ENCODE results near the gene RHOC. TPM values are rescaled to one million over a fixed set of nuclear protein-coding genes. Genes with fewer than 3 reads are reported as not detected.
A peak's percentile ranks its signal among the peaks of the same experiment; 100 is the strongest.

Gene RHOC
- 100 to 1,000 TPM; 222 to 374 (median 324) TPM for total RNA-seq

DNA sequence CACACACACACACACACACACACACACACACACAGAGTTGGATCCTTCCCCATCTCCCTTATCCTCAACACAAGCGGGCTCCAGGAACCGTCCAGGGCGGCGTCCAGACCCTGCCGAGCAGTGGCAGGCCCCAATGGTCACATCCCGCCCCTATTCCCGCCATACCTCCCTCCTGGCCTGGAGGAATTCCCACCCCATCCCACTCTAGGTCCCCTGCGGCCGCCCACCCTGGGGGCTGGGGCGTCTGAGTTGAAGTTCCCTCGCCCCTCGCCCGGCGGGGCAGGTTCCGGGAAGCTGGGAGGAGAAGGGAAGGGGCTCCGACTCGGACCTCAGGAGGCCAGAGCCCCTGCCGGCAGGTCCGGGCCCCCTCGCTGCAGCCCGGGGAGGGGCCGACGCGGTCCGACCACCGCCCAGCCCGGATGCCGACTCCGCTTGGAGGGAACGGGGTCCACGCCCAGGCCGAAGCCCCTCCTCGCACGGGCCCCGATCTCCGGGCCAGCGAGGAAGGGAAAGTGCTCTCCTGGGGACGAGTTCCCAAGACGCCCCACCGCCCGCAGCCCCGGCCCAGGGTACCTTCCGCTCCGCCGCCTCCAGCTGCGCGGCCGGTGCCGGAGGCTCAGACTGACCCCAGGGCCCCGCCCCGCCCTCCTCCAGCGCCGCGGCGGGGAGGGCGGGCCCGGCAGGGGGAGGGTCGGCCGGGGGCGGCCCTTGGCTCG lies at the start of gene RHOC:
RHOC (minus strand) TSS at position 623 of the 716 bp plus-strand sequence. CDS start 3,328 bp downstream, outside the sequence.
- H3K27ac ChIP-seq (replicated peaks in 1 of 4): peak within 1 kb of the TSS; percentile 97 to 100 (median 98)
- peak within 1 kb of the TSS; percentile 86 to 100 (median 94) for H3K4me3 ChIP-seq
- H3K27me3 ChIP-seq: no peaks in the 10 kb centered on the region
- DNase-seq (ENCODE audit: extremely low spot score): no peak
- H3K4me1 ChIP-seq: peaks cover 47 to 54% (median 51%) of the 10 kb centered on the region in 4 donors
- WGBS: 2% methylated on average over 5 of the region's 61 CpGs
- peaks cover 0 to 30% (median 18%) of the 10 kb centered on the region in 4 donors for H3K36me3 ChIP-seq
- TF ChIP-seq POLR2AphosphoS5 (IDR thresholded peaks at IDR 0.05) (peak; percentile 88 to 95), POLR2A (IDR thresholded peaks at IDR 0.05; ENCODE audit: low read depth) (peak; percentile 78), CTCF (IDR thresholded peaks at IDR 0.05) (no peak), EP300 (IDR thresholded peaks at IDR 0.05) (no peak)
- no peaks in the 10 kb centered on the region for H3K9me3 ChIP-seq
- intact Hi-C loops (cut with DNase I): loop anchor here (2.0 to 10.0 kb wide), 4 partner anchors 34 to 314 kb away; partner anchors contain the start of genes CAPZA1, MOV10 and ST7L

DNA sequence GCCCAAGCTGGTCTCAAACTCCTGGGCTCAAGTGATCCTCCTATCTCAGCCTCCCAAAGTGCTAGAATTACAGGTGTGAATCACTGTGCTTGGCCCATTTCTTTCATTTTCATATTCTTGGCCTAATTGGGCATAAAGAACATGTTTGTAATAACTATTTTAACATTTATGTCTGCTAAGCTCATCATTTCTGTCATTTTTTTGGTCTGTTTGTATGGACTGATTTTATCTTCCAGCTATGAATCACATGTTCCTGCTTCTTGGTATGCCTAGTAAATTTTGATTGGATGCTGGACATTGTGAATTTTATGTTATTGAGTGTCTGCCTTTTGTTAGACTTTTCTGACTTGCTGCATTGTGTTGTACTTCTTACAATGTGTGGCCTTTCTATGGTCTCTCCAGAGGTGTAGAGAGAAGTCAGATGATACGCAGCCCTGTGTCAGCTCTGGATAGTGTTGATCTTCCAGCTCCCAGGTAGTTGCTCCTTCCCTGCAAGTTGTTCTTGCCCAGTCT lies 47.2 kb upstream of the RHOC start:
- TF ChIP-seq CTCF (IDR thresholded peaks at IDR 0.05): no peak
- no peak for TF ChIP-seq EP300 (IDR thresholded peaks at IDR 0.05)
- TF ChIP-seq POLR2A (IDR thresholded peaks at IDR 0.05; ENCODE audit: low read depth): no peak
- no peak for TF ChIP-seq POLR2AphosphoS5 (IDR thresholded peaks at IDR 0.05)
- H3K4me1 ChIP-seq: no peaks in the 10 kb centered on the region
- H3K27ac ChIP-seq (replicated peaks in 1 of 4): no peak overlapping the region
- H3K27me3 ChIP-seq: peaks cover 0 to 34% (median 0%) of the 10 kb centered on the region in 4 donors
- H3K4me3 ChIP-seq: no peak overlapping the region
- WGBS: 100% methylated on average over 1 of the region's 1 CpG
- DNase-seq (ENCODE audit: extremely low spot score): no peak
- H3K36me3 ChIP-seq: no peaks in the 10 kb centered on the region
- intact Hi-C loops (cut with DNase I): no loop called here
- peaks cover 0 to 12% (median 4%) of the 10 kb centered on the region in 4 donors for H3K9me3 ChIP-seq

DNA sequence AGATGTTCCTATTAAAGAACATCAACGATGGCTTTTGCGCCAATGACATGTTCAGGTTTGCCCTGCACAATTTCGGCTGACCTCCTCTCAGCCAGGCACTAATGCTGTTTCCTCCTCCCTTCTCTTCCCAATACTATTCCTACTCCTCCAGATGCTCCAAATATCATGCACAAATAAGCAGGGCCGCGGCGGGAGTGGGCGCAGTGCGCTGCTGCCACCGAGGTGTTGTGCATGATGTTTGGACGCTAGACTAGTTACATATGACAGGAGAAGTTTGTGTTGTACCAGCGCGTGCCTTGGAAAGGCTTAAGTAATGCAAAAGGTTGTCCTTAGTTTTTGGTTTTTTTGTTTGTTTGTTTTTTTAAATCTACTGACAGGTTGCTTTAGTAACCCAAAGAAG lies 41.5 kb upstream of the RHOC start:
- no peak overlapping the region for H3K4me3 ChIP-seq
- WGBS: 90% methylated on average over 12 of the region's 12 CpGs
- intact Hi-C loops (cut with DNase I): no loop called here
- peaks cover 0 to 44% (median 14%) of the 10 kb centered on the region in 4 donors for H3K27me3 ChIP-seq
- H3K4me1 ChIP-seq: peaks cover 9 to 12% (median 11%) of the 10 kb centered on the region in 4 donors
- no peaks in the 10 kb centered on the region for H3K36me3 ChIP-seq
- no peak for DNase-seq (ENCODE audit: extremely low spot score)
- no peaks in the 10 kb centered on the region for H3K9me3 ChIP-seq
- H3K27ac ChIP-seq (replicated peaks in 1 of 4): no peak overlapping the region
- no peak for TF ChIP-seq EP300 (IDR thresholded peaks at IDR 0.05)
- no peak for TF ChIP-seq POLR2AphosphoS5 (IDR thresholded peaks at IDR 0.05)
- TF ChIP-seq CTCF (IDR thresholded peaks at IDR 0.05): no peak
- no peak for TF ChIP-seq POLR2A (IDR thresholded peaks at IDR 0.05; ENCODE audit: low read depth)

DNA sequence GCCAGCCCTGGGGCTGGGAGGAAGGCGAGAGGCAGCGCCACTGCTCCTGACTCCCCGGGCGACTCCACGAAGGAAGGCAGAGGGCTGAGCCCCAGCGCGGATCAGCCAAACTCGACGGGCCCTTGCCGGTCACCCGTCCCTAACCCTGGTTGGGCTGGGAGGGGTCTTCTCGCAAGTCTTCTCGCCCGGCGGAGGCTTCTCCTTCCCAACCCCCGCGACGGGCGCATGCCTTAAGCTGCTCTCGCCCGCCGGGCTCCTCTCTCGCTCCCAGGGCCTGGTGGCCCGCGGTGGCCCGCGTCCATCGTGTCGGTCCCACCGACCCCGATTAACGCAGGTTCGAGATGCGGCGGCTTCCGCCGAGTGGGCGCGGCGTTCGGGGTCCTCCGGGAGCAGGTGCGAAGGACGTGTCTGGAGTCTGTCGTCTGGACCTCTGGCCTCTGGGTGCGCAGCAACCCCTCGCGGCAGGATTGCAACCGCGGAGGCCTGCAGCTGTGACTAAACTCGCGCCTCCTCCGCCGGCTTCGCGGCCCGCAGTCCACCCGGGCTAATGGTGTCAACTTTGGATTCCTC lies 37.2 kb upstream of the RHOC start:
- Histone ChIP-seq H3K27me3 (peaks cover 0 to 49% (median 18%) of the 10 kb centered on the region in 4 donors), H3K36me3 (no peaks in the 10 kb centered on the region), H3K27ac (replicated peaks in 1 of 4) (no peak overlapping the region), H3K4me1 (peaks cover 9 to 16% (median 12%) of the 10 kb centered on the region in 4 donors), H3K4me3 (peak overlapping the region; percentile 38 to 49 (median 42)), H3K9me3 (peaks cover 0 to 4% (median 0%) of the 10 kb centered on the region in 4 donors)
- intact Hi-C loops (cut with DNase I): no loop called here
- TF ChIP-seq POLR2A (IDR thresholded peaks at IDR 0.05; ENCODE audit: low read depth) (no peak), POLR2AphosphoS5 (IDR thresholded peaks at IDR 0.05) (no peak), CTCF (IDR thresholded peaks at IDR 0.05) (peak in 2 of 3 experiments; percentile 46 to 56)
- no peak for DNase-seq (ENCODE audit: extremely low spot score)
- WGBS: 20% methylated on average over 1 of the region's 58 CpGs
